ENCODE results near the gene CDH12. TPM values are rescaled to one million over a fixed set of nuclear protein-coding genes. Genes with fewer than 3 reads are reported as not detected.
"Not testable (repeated sequence)": the region's sequence is repeated elsewhere in the genome, so short reads cannot be mapped to it uniquely, and the experiment has no call there.

The CDH12 gene
- 33.1 and 35.9 TPM in 2 replicates for total RNA-seq (2014; rRNA removed; shearing (Covaris generic))
- polyA plus RNA-seq (2015; cell fraction: cytosol; rRNA removed), result 13.3 and 16.2 TPM in 2 replicates
- polyA plus RNA-seq (2015; cell fraction: nucleus; rRNA removed), result 2.7 and 2.8 TPM in 2 replicates

- in situ Hi-C loops (cut with HindIII; ENCODE audit: low pct_unique_long_range_greater_than_20kb, low sequenced_read_pairs), result no loop called here
- DNase-seq (ENCODE audit: low read depth, low spot score), result peak; percentile 14
These were observed at the start of gene CDH12 for GRCh38 chr5:22852807-22853660. Gene CDH12, minus strand, starts transcription at chr5:22853344.

- in situ Hi-C loops (cut with HindIII; ENCODE audit: low pct_unique_long_range_greater_than_20kb, low sequenced_read_pairs), result no loop called here
- DNase-seq (ENCODE audit: low read depth, low spot score), result no peak
These were observed 48.7 kb upstream of the CDH12 start for GRCh38 chr5:22901885-22902284.

GRCh38 chr5:22900801-22901310 lies 47.7 kb upstream of the CDH12 start:
- in situ Hi-C loops (cut with HindIII; ENCODE audit: low pct_unique_long_range_greater_than_20kb, low sequenced_read_pairs), result no loop called here
- no peak for DNase-seq (ENCODE audit: low read depth, low spot score)

GRCh38 chr5:22899341-22899740 lies 46.2 kb upstream of the CDH12 start:
- no peak for DNase-seq (ENCODE audit: low read depth, low spot score)
- in situ Hi-C loops (cut with HindIII; ENCODE audit: low pct_unique_long_range_greater_than_20kb, low sequenced_read_pairs), result no loop called here

GRCh38 chr5:22896152-22896551 lies 43.0 kb upstream of the CDH12 start:
- DNase-seq (ENCODE audit: low read depth, low spot score), result no peak

GRCh38 chr5:22892441-22892840 lies 39.3 kb upstream of the CDH12 start:
- no peak for DNase-seq (ENCODE audit: low read depth, low spot score)
- in situ Hi-C loops (cut with HindIII; ENCODE audit: low pct_unique_long_range_greater_than_20kb, low sequenced_read_pairs), result no loop called here

More at GRCh38 chr5:22896152-22896551, 43.0 kb upstream of the CDH12 start:
- in situ Hi-C loops (cut with HindIII; ENCODE audit: low pct_unique_long_range_greater_than_20kb, low sequenced_read_pairs), result no loop called here

GRCh38 chr5:22889720-22890119 lies 36.6 kb upstream of the CDH12 start:
- peak; percentile 57 for DNase-seq (ENCODE audit: low read depth, low spot score)
- in situ Hi-C loops (cut with HindIII; ENCODE audit: low pct_unique_long_range_greater_than_20kb, low sequenced_read_pairs), result no loop called here

- no peak for DNase-seq (ENCODE audit: low read depth, low spot score)
- in situ Hi-C loops (cut with HindIII; ENCODE audit: low pct_unique_long_range_greater_than_20kb, low sequenced_read_pairs), result no loop called here
These were observed 34.4 kb upstream of the CDH12 start for GRCh38 chr5:22887566-22887965.

- in situ Hi-C loops (cut with HindIII; ENCODE audit: low pct_unique_long_range_greater_than_20kb, low sequenced_read_pairs); DNase-seq (ENCODE audit: low read depth, low spot score): not testable (repeated sequence)
These were observed 5.8 kb upstream of the CDH12 start for GRCh38 chr5:22858911-22859310.

GRCh38 chr5:22855824-22856223 lies 2.7 kb upstream of the CDH12 start:
- in situ Hi-C loops (cut with HindIII; ENCODE audit: low pct_unique_long_range_greater_than_20kb, low sequenced_read_pairs), result no loop called here
- DNase-seq (ENCODE audit: low read depth, low spot score), result no peak

GRCh38 chr5:22850981-22851380 lies 2.2 kb downstream of the CDH12 start:
- no peak for DNase-seq (ENCODE audit: low read depth, low spot score)
- in situ Hi-C loops (cut with HindIII; ENCODE audit: low pct_unique_long_range_greater_than_20kb, low sequenced_read_pairs), result no loop called here

GRCh38 chr5:22846693-22847092 lies 6.5 kb downstream of the CDH12 start:
- DNase-seq (ENCODE audit: low read depth, low spot score), result no peak
- in situ Hi-C loops (cut with HindIII; ENCODE audit: low pct_unique_long_range_greater_than_20kb, low sequenced_read_pairs), result no loop called here

- no peak for DNase-seq (ENCODE audit: low read depth, low spot score)
- in situ Hi-C loops (cut with HindIII; ENCODE audit: low pct_unique_long_range_greater_than_20kb, low sequenced_read_pairs), result no loop called here
These were observed 8.5 kb downstream of the CDH12 start for GRCh38 chr5:22844636-22845035.

- in situ Hi-C loops (cut with HindIII; ENCODE audit: low pct_unique_long_range_greater_than_20kb, low sequenced_read_pairs), result no loop called here
- no peak for DNase-seq (ENCODE audit: low read depth, low spot score)
These were observed 9.0 kb downstream of the CDH12 start for GRCh38 chr5:22844155-22844554.

GRCh38 chr5:22842574-22842973 lies 10.6 kb downstream of the CDH12 start:
- no peak for DNase-seq (ENCODE audit: low read depth, low spot score)
- in situ Hi-C loops (cut with HindIII; ENCODE audit: low pct_unique_long_range_greater_than_20kb, low sequenced_read_pairs), result no loop called here

- in situ Hi-C loops (cut with HindIII; ENCODE audit: low pct_unique_long_range_greater_than_20kb, low sequenced_read_pairs), result no loop called here
- no peak for DNase-seq (ENCODE audit: low read depth, low spot score)
These were observed 15.3 kb downstream of the CDH12 start for GRCh38 chr5:22837803-22838202.

- DNase-seq (ENCODE audit: low read depth, low spot score), result no peak
- in situ Hi-C loops (cut with HindIII; ENCODE audit: low pct_unique_long_range_greater_than_20kb, low sequenced_read_pairs), result no loop called here
These were observed 17.5 kb downstream of the CDH12 start for GRCh38 chr5:22835686-22836085.

- DNase-seq (ENCODE audit: low read depth, low spot score), result no peak
- in situ Hi-C loops (cut with HindIII; ENCODE audit: low pct_unique_long_range_greater_than_20kb, low sequenced_read_pairs), result no loop called here
These were observed 59.7 kb downstream of the CDH12 start for GRCh38 chr5:22793463-22793862.

- no peak for DNase-seq (ENCODE audit: low read depth, low spot score)
- in situ Hi-C loops (cut with HindIII; ENCODE audit: low pct_unique_long_range_greater_than_20kb, low sequenced_read_pairs), result no loop called here
These were observed 65.3 kb downstream of the CDH12 start for GRCh38 chr5:22787807-22788206.

Measured in SK-MEL-5 (cell line).